ENCODE measurements around the gene IMPDH2.

The IMPDH2 gene

GRCh38 chr3:49028298-49028672 is 913 bp downstream of the IMPDH2 start:
- Histone ChIP-seq H3K9me3 (ENCODE audit: control insufficient read depth, insufficient read depth, low read length) (no peaks in the 10 kb centered on the region), H3K9ac (ENCODE audit: low read depth, low read length) (peak overlapping the region; percentile 82), H3K36me3 (ENCODE audit: control insufficient read depth, insufficient read depth, low read length) (peaks cover 63% of the 10 kb centered on the region), H3K4me1 (ENCODE audit: control insufficient read depth, insufficient read depth, low read length) (peaks cover 7% of the 10 kb centered on the region), H3K4me3 (ENCODE audit: low read depth, low read length) (peak overlapping the region; percentile 98), H3K27me3 (ENCODE audit: control insufficient read depth, insufficient read depth, low read length) (no peaks in the 10 kb centered on the region)

DNA sequence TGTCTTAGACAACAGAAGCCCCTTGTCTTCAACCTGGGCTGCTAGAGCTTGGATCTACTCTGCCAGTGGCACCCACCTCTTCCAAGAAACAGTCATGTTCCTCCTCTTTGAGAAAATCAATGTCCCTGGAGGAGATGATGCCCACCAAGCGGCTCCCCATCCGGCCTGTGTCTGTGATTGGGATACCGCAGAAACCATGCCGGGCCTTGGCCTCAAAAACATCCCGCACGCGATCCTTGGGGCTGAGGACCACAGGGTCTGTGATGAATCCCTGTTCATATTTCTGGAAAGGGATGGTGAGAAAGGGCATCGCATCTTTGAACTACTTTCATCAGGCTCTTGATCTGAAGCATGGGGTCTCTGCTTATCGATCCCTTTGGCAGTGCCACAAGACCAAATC is 1.6 kb downstream of the IMPDH2 start:
- no peaks in the 10 kb centered on the region for H3K27me3 ChIP-seq (ENCODE audit: control insufficient read depth, insufficient read depth, low read length)
- peaks cover 56% of the 10 kb centered on the region for H3K36me3 ChIP-seq (ENCODE audit: control insufficient read depth, insufficient read depth, low read length)
- H3K9ac ChIP-seq (ENCODE audit: low read depth, low read length), result no peak overlapping the region
- H3K4me1 ChIP-seq (ENCODE audit: control insufficient read depth, insufficient read depth, low read length), result peaks cover 12% of the 10 kb centered on the region
- H3K9me3 ChIP-seq (ENCODE audit: control insufficient read depth, insufficient read depth, low read length), result no peaks in the 10 kb centered on the region
- H3K4me3 ChIP-seq (ENCODE audit: low read depth, low read length), result no peak overlapping the region

DNA sequence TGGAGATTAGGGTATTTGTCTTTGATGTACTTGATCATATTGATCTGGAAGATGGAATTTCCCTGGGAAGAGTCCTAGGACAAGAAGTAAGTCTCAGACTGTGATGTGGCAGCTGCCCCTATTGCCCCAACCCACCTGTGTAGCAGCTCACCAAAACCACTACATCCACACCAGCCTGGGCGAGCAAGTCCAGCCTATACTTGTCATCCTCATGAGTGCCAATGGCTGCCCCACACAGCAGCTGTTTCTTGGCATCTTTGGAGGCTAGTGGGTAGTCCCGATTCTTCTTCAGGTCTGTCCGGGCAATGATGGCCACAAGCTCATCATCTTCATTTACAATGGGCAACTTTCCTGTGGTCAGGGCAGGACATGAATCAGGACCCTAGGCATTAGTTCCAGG is 2.7 kb downstream of the IMPDH2 start:
- Histone ChIP-seq H3K4me3 (ENCODE audit: low read depth, low read length) (no peak overlapping the region), H3K36me3 (ENCODE audit: control insufficient read depth, insufficient read depth, low read length) (peaks cover 47% of the 10 kb centered on the region), H3K4me1 (ENCODE audit: control insufficient read depth, insufficient read depth, low read length) (peaks cover 12% of the 10 kb centered on the region), H3K27me3 (ENCODE audit: control insufficient read depth, insufficient read depth, low read length) (no peaks in the 10 kb centered on the region), H3K9ac (ENCODE audit: low read depth, low read length) (no peak overlapping the region), H3K9me3 (ENCODE audit: control insufficient read depth, insufficient read depth, low read length) (no peaks in the 10 kb centered on the region)

DNA sequence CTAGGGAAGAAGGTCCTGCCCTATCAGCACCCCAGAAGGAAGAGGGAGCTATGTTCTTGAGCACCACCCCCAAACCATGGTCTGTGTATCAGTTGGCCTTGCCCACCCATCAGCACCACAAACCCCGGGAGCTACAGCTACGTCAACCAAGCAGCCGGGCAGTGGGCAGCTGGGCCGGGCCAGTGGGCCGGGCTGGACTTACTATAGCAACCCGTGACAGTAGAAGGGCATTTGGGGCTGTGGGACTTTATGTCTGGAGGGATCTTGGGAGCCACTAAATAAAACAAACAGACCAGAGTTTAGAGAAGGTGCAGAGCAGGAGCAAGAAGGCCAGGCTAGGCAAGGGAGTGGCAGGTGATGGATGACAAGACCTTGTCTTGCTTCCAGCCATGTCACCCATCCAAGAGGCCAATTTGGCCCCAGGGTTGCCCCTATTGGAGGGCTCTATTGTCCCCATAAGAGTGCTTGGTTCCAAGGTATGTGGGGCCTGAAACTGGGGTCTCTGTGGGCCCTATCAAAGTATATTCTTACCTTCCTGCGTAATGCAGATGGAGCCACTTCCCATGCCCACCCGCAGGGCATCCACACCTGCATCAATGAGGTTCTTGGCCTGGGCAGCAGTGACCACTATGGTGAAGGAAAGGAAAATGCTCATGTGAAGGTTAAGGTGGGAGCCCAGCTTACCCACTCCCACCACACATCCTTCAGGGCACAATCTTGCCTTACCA is 3.2 kb downstream of the IMPDH2 start:
- Histone ChIP-seq H3K4me1 (ENCODE audit: control insufficient read depth, insufficient read depth, low read length) (peaks cover 12% of the 10 kb centered on the region), H3K9ac (ENCODE audit: low read depth, low read length) (no peak overlapping the region), H3K9me3 (ENCODE audit: control insufficient read depth, insufficient read depth, low read length) (no peaks in the 10 kb centered on the region), H3K27me3 (ENCODE audit: control insufficient read depth, insufficient read depth, low read length) (no peaks in the 10 kb centered on the region), H3K36me3 (ENCODE audit: control insufficient read depth, insufficient read depth, low read length) (peaks cover 47% of the 10 kb centered on the region), H3K4me3 (ENCODE audit: low read depth, low read length) (no peak overlapping the region)

DNA sequence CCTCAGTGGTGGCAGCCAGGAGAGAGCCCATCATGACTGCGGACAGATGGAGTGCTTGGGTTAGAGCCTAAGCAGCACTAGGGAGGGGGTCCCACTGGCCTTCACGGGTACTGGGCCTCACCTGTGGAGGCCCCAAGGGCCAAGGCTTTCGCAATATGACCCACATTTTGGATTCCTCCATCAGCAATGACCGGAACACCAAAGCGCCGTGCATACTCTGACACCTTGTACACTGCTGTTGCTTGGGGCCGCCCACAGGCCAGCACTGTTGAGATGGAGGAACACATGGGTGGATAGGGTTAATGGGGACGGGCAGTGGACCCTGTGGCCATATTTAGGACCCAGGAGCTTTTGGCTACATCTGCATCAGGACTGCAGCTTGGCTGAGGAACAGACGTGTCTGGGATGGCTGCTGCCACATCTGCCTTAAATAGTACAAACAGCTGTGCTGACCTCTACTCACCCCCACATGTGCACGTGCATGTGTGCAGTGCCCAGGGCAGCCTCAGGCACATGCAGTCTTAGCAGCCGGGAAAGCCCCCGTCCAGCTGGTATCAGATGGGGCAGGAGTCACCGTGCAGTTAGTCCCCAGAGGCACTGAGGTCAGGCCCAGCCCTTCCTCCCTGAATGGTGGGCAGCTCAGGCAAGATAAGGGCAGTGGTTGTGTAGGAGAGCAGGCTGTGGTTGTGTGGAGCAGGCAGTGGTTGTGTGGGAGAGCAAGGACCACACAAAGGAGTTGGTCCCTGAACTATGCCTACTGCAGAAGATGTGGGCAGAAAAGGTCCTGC is 4.0 kb downstream of the IMPDH2 start:
- Histone ChIP-seq H3K36me3 (ENCODE audit: control insufficient read depth, insufficient read depth, low read length) (peaks cover 43% of the 10 kb centered on the region), H3K9ac (ENCODE audit: low read depth, low read length) (no peak overlapping the region), H3K4me1 (ENCODE audit: control insufficient read depth, insufficient read depth, low read length) (peaks cover 12% of the 10 kb centered on the region), H3K9me3 (ENCODE audit: control insufficient read depth, insufficient read depth, low read length) (no peaks in the 10 kb centered on the region), H3K27me3 (ENCODE audit: control insufficient read depth, insufficient read depth, low read length) (no peaks in the 10 kb centered on the region), H3K4me3 (ENCODE audit: low read depth, low read length) (no peak overlapping the region)

GRCh38 chr3:49024449-49024848 is 4.7 kb downstream of the IMPDH2 start:
- Histone ChIP-seq H3K4me3 (ENCODE audit: low read depth, low read length) (no peak overlapping the region), H3K9me3 (ENCODE audit: control insufficient read depth, insufficient read depth, low read length) (no peaks in the 10 kb centered on the region), H3K4me1 (ENCODE audit: control insufficient read depth, insufficient read depth, low read length) (peaks cover 15% of the 10 kb centered on the region), H3K36me3 (ENCODE audit: control insufficient read depth, insufficient read depth, low read length) (peaks cover 39% of the 10 kb centered on the region), H3K27me3 (ENCODE audit: control insufficient read depth, insufficient read depth, low read length) (no peaks in the 10 kb centered on the region), H3K9ac (ENCODE audit: low read depth, low read length) (no peak overlapping the region)

DNA sequence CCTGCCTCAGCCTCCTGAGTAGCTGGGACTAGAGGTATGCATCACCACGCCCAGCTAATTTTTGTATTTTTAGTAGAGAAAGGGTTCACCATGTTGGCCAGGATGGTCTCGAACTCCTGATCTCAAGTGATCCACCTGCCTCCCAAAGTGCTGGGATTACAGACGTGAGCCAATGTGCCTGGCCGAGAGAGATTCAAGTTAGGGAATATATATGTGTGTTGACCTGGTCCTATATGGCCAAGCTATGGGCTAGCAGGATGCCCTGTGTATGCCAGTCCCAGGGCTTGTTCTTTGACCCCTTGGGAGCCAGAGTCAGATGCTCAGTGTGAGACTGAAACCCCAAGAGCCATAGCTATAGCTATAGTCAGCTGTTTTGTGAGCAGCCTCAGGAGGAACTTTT is 5.4 kb downstream of the IMPDH2 start:
- Histone ChIP-seq H3K36me3 (ENCODE audit: control insufficient read depth, insufficient read depth, low read length) (peaks cover 39% of the 10 kb centered on the region), H3K4me1 (ENCODE audit: control insufficient read depth, insufficient read depth, low read length) (peaks cover 15% of the 10 kb centered on the region), H3K27me3 (ENCODE audit: control insufficient read depth, insufficient read depth, low read length) (no peaks in the 10 kb centered on the region), H3K9me3 (ENCODE audit: control insufficient read depth, insufficient read depth, low read length) (no peaks in the 10 kb centered on the region), H3K9ac (ENCODE audit: low read depth, low read length) (no peak overlapping the region), H3K4me3 (ENCODE audit: low read depth, low read length) (no peak overlapping the region)

DNA sequence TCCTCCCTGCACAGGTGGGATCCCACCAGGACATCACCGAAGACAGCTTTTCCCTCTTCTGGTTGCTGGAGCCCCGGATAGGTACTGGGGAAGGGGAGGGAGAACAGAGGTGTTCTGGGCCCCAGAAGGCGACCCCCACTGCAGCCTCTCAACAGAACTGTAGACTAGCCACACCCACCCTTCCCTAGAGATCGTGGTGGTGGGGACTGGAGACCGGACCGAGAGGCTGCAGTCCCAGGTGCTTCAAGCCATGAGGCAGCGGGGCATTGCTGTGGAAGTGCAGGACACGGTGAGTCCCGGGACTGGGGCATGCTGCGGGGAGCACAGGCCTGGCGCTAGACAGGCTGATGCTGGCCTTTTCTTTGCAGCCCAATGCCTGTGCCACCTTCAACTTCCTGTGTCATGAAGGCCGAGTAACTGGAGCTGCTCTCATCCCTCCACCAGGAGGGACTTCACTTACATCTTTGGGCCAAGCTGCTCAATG is 6.5 kb downstream of the IMPDH2 start:
- H3K4me1 ChIP-seq (ENCODE audit: control insufficient read depth, insufficient read depth, low read length), result peaks cover 8% of the 10 kb centered on the region
- no peaks in the 10 kb centered on the region for H3K9me3 ChIP-seq (ENCODE audit: control insufficient read depth, insufficient read depth, low read length)
- peaks cover 39% of the 10 kb centered on the region for H3K36me3 ChIP-seq (ENCODE audit: control insufficient read depth, insufficient read depth, low read length)
- peak overlapping the region; percentile 96 for H3K9ac ChIP-seq (ENCODE audit: low read depth, low read length)
- peak overlapping the region; percentile 92 for H3K4me3 ChIP-seq (ENCODE audit: low read depth, low read length)
- H3K27me3 ChIP-seq (ENCODE audit: control insufficient read depth, insufficient read depth, low read length), result no peaks in the 10 kb centered on the region

DNA sequence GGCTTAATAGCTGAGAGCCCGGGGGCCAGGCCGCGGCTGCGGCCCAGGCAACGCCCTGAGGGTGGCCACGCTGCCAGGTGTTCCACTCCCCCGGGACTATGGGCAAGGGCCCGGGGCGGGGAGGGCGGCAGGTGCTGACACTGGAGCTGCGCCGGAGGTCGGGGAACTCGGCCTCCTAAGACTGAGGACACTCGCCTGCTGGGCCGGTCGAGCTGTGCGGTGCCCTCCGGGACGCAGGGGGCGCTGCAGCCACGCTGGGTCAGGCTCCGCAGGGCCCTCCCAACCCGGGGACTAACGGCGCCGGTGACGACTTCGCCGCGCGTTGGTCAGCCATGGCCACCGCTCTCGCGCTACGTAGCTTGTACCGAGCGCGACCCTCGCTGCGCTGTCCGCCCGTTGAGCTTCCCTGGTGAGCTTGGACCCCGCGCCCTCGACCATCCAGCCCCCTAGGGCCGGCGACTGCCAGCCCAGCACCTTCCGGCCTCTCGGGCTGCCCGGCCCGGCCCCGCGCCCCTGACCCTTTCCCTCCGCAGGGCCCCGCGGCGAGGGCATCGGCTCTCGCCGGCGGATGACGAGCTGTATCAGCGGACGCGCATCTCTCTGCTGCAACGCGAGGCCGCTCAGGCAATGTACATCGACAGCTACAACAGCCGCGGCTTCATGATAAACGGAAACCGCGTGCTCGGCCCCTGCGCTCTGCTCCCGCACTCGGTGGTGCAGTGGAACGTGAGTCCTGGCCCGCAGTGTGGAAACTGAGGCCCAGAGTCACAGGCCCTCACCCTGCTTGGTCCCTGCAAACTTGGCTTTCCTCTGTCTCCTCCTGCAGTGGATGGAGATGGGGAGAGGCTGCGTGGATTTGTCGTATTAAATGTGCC is 7.1 kb downstream of the IMPDH2 start, which contains the start of gene NDUFAF3:
Gene NDUFAF3, plus strand, starts transcription at position 309 of the 875 bp plus-strand sequence. Its CDS starts 24 bp downstream, at position 333.
- peaks cover 13% of the 10 kb centered on the region for H3K4me1 ChIP-seq (ENCODE audit: control insufficient read depth, insufficient read depth, low read length)
- no peaks in the 10 kb centered on the region for H3K27me3 ChIP-seq (ENCODE audit: control insufficient read depth, insufficient read depth, low read length)
- peak within 1 kb of the TSS; percentile 92 for H3K4me3 ChIP-seq (ENCODE audit: low read depth, low read length)
- H3K9me3 ChIP-seq (ENCODE audit: control insufficient read depth, insufficient read depth, low read length), result no peaks in the 10 kb centered on the region
- peaks cover 36% of the 10 kb centered on the region for H3K36me3 ChIP-seq (ENCODE audit: control insufficient read depth, insufficient read depth, low read length)
- H3K9ac ChIP-seq (ENCODE audit: low read depth, low read length), result peak within 1 kb of the TSS; percentile 96

- Histone ChIP-seq H3K9ac (ENCODE audit: low read depth, low read length) (peak overlapping the region; percentile 96), H3K4me1 (ENCODE audit: control insufficient read depth, insufficient read depth, low read length) (peaks cover 13% of the 10 kb centered on the region), H3K36me3 (ENCODE audit: control insufficient read depth, insufficient read depth, low read length) (peaks cover 29% of the 10 kb centered on the region), H3K4me3 (ENCODE audit: low read depth, low read length) (peak overlapping the region; percentile 92), H3K27me3 (ENCODE audit: control insufficient read depth, insufficient read depth, low read length) (no peaks in the 10 kb centered on the region), H3K9me3 (ENCODE audit: control insufficient read depth, insufficient read depth, low read length) (no peaks in the 10 kb centered on the region)
These were observed 7.9 kb downstream of the IMPDH2 start for GRCh38 chr3:49021213-49021812.
